CD4-positive, alpha-beta T cell treated with Interferon gamma for 1 hour (primary cell): ENCODE results near the gene RPS28.
A peak's percentile ranks its signal among the peaks of the same experiment; 100 is the strongest.
"Not testable (repeated sequence)": the region's sequence is repeated elsewhere in the genome, so short reads cannot be mapped to it uniquely, and the experiment has no call there.

Experiments used
- DNase-seq: peaks from one replicate; pipeline ENCODE4 v3.0.0-alpha.2; 2020

RPS28 gene

GRCh38 chr19:8321067-8321985 is at the start of gene RPS28, which contains the start of gene NDUFA7:
TSS of gene RPS28 (plus strand) at chr19:8321496. CDS start at chr19:8321531, 35 bp downstream.
TSS of gene NDUFA7 (minus strand) at chr19:8321375. CDS start at chr19:8321358, 17 bp downstream.
- peak; percentile 96 for DNase-seq

GRCh38 chr19:8276508-8276907 is 44.8 kb upstream of the RPS28 start:
- not testable (repeated sequence) for DNase-seq

- not testable (repeated sequence) for DNase-seq
Measured at GRCh38 chr19:8291337-8291736, 30.0 kb upstream of the RPS28 start.

- DNase-seq = no peak
Measured at GRCh38 chr19:8302357-8302691, 19.0 kb upstream of the RPS28 start.

- DNase-seq = no peak
Measured at GRCh38 chr19:8302734-8303133, 18.6 kb upstream of the RPS28 start.

- DNase-seq = no peak
Measured at GRCh38 chr19:8304841-8305621, 16.3 kb upstream of the RPS28 start.

- no peak for DNase-seq
Measured at GRCh38 chr19:8305798-8306197, 15.5 kb upstream of the RPS28 start.

GRCh38 chr19:8306235-8307054 is 14.9 kb upstream of the RPS28 start:
- no peak for DNase-seq

- no peak for DNase-seq
Measured at GRCh38 chr19:8307400-8307964, 13.8 kb upstream of the RPS28 start.

GRCh38 chr19:8307965-8308866 is 13.1 kb upstream of the RPS28 start, which contains the start of gene CD320:
TSS of gene CD320 (minus strand) at chr19:8308358. CDS start at chr19:8308290, 68 bp downstream.
- DNase-seq = peak; percentile 79

- no peak for DNase-seq
Measured at GRCh38 chr19:8308891-8309291, 12.4 kb upstream of the RPS28 start.

GRCh38 chr19:8310342-8311055 is 10.8 kb upstream of the RPS28 start:
- no peak for DNase-seq

- DNase-seq = no peak
Measured at GRCh38 chr19:8311461-8312260, 9.6 kb upstream of the RPS28 start.

- not testable (repeated sequence) for DNase-seq
Measured at GRCh38 chr19:8314981-8315640, 6.2 kb upstream of the RPS28 start.

- no peak for DNase-seq
Measured at GRCh38 chr19:8316351-8317125, 4.8 kb upstream of the RPS28 start.

- DNase-seq = not testable (repeated sequence)
Measured at GRCh38 chr19:8318835-8319234, 2.5 kb upstream of the RPS28 start.

GRCh38 chr19:8319807-8320520 is 1.3 kb upstream of the RPS28 start:
- DNase-seq = no peak
